Panc1 (cell line): ENCODE data around the gene MBNL2. TPM values are rescaled to one million over a fixed set of nuclear protein-coding genes. Genes with fewer than 3 reads are reported as not detected.

Experiments
- ATAC-seq: fragments of 200-7000 bp; cut with Tn5 transposase; 2 replicates; pipeline ENCODE4 v1.9.1; 2020; ENCODE audit warnings: mild to moderate bottlenecking, moderate library complexity
- BruUV-seq: library from RNA; stranded (reverse); fragments of 400-500 nt; replicated peaks from 2 replicates; lab custom pipeline; 2021; lab: Mats Ljungman, UMichigan
- CTCF ChIA-PET: fragments of 300-600 bp; sonication (Branson Sonifier 250); formaldehyde crosslinking; loops from one replicate; lab custom pipeline; 2022; ENCODE audit warnings: antibody characterized with exemption; lab: Charles Lee
- POLR2A ChIA-PET: fragments of 300-600 bp; sonication (Branson Sonifier 250); formaldehyde crosslinking; loops from one replicate; lab custom pipeline; 2022; ENCODE audit warnings: antibody characterized with exemption; lab: Charles Lee
- DNase-seq: peaks from one replicate; pipeline ENCODE4 v3.0.0-alpha.2; 2010; ENCODE audit warnings: low read depth, low spot score
- H3K27ac ChIP-seq: 2 replicates; pipeline ENCODE4 v1.5.1; 2011; ENCODE audit warnings: mild to moderate bottlenecking, low read length, inconsistent platforms
- H3K27me3 ChIP-seq: fragments of 200-500 bp; sonication (Bioruptor generic); 2 replicates; pipeline ENCODE4 v1.6.0; 2014; ENCODE audit warnings: low read length, inconsistent platforms; ENCODE audit not compliant: control insufficient read depth, insufficient read depth
- H3K36me3 ChIP-seq: fragments of 200-500 bp; sonication (Bioruptor generic); 2 replicates; pipeline ENCODE4 v1.5.1; 2014; ENCODE audit warnings: inconsistent platforms, mild to moderate bottlenecking, low read length, moderate library complexity; ENCODE audit not compliant: control insufficient read depth, insufficient read depth
- H3K4me1 ChIP-seq: 2 replicates; pipeline ENCODE4 v1.5.1; 2011; ENCODE audit warnings: inconsistent platforms, mild to moderate bottlenecking, low read length, moderate library complexity; ENCODE audit not compliant: control insufficient read depth, insufficient read depth
- H3K4me3 ChIP-seq, 2 experiments: 2 replicates each; pipeline ENCODE4 v1.5.1; 2011 to 2012; ENCODE audit warnings: low read depth in 2 of 2, low read length in 2 of 2, mild to moderate bottlenecking in 2 of 2, inconsistent platforms in 1 of 2, moderate library complexity in 1 of 2
- H3K9me3 ChIP-seq: fragments of 200-500 bp; sonication (Bioruptor generic); 2 replicates; pipeline ENCODE4 v1.5.1; 2014; ENCODE audit warnings: low read depth, mild to moderate bottlenecking, inconsistent platforms, low read length, moderate library complexity; ENCODE audit not compliant: control insufficient read depth, insufficient read depth
- CTCF ChIP-seq: fragments of 450-650 bp; IDR thresholded peaks from 2 replicates; pipeline ENCODE4 v1.5.1; 2017; ENCODE audit warnings: mild to moderate bottlenecking
- POLR2AphosphoS5 ChIP-seq: IDR thresholded peaks from 2 replicates; pipeline ENCODE4 v1.6.1; 2012; ENCODE audit warnings: mild to moderate bottlenecking, low read depth, low read length, moderate library complexity
- REST ChIP-seq, 2 experiments: IDR thresholded peaks; 2 replicates each; pipeline ENCODE4 v1.6.1; 2011 to 2012; ENCODE audit warnings: low read depth in 2 of 2, control low read depth in 1 of 2, low read length in 1 of 2, mild to moderate bottlenecking in 1 of 2, moderate library complexity in 1 of 2; ENCODE audit not compliant: insufficient read depth in 1 of 2
- SIN3A ChIP-seq: IDR thresholded peaks from 2 replicates; pipeline ENCODE4 v1.6.1; 2012; ENCODE audit warnings: low read depth, mild to moderate bottlenecking, low read length, moderate library complexity, borderline replicate concordance; ENCODE audit not compliant: insufficient read depth
- TCF7L2 ChIP-seq: IDR thresholded peaks from 2 replicates; pipeline ENCODE4 v1.6.1; 2011; ENCODE audit warnings: mild to moderate bottlenecking, low read depth, low read length, inconsistent platforms
- in situ Hi-C: cut with HindIII; loops from 2 replicates; pipeline ENCODE4 v1.10.0; 2016; ENCODE audit warnings: low sequenced_read_pairs, low pct_unique_long_range_greater_than_20kb
- intact Hi-C: fragments of 100-400 bp; cut with micrococcal nuclease; formaldehyde crosslinking; loops from one replicate; pipeline ENCODE4 v1.10.0; 2022; ENCODE audit not compliant: unreplicated experiment
- total RNA-seq: library from RNA; stranded (reverse); gene quantifications from one replicate; pipeline ENCODE4 v1.2.1, GENCODE V29; 2021; ENCODE audit not compliant: unreplicated experiment

The MBNL2 gene
- total RNA-seq, 1 experiment from 2014 or later = 103 TPM

DNA sequence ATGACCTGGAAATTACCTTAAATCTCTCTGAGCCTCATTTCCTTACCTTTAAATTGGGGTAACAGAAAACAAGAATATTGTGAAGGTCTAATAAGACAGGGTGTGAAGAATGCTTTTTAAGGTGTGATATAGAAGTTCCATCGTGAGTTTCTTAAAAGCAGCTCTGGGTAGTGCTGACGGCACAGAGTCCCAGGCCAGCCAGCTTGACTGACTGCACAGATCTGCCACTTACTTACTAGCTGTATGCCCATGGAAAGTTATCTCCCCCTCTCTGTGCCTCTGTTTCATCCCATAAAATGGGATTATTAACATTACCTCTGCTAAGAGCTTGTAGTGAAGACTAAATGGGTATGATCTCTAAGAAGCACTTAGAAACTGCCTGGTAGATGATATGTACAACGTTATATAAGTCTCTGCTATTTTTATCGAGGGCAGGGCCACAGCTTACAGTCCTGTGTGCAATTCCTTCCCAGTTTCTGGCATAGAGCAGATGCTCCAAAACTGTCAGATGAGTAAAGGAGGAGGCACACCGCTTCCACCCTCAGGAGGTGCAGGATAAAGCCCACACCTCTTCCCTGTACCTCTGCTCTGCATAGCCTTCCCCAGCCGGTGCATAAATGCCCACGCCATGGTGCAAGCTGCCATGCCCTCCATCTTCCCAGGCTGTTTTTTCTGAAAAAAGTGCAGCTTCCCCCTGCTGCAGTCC lies 99.6 kb downstream of the MBNL2 start:
- no peak for TF ChIP-seq TCF7L2
- 0 out of 2 replicates have a peak, but pooled peaks have one; percentile 4 for TF ChIP-seq POLR2AphosphoS5
- no TSS peak for BruUV-seq
- peak; percentile 38 for ATAC-seq

GRCh38 chr13:97322740-97323342 lies 100.7 kb downstream of the MBNL2 start:
- DNase-seq (no peak), ATAC-seq (no peak)
- intact Hi-C loops = no loop called here
- Histone ChIP-seq H3K27me3 (no peaks in the 10 kb centered on the region), H3K27ac (peak overlapping the region; percentile 100), H3K9me3 (no peaks in the 10 kb centered on the region), H3K4me3 (no peak overlapping the region), H3K4me1 (peaks cover 89% of the 10 kb centered on the region), H3K36me3 (no peaks in the 10 kb centered on the region; the same call in 1 of the 2 replicates)
- BruUV-seq = no TSS peak
- TF ChIP-seq TCF7L2 (no peak), SIN3A (no peak), REST (IDR thresholded peaks at IDR 0.05; ENCODE audit: insufficient read depth in 1 of 2, low read depth in 2 of 2, low read length in 1 of 2) (no peak), POLR2AphosphoS5 (no peak), CTCF (no peak)
- ChIA-PET CTCF (no interaction called here), POLR2A (interaction anchor here (0.6 kb wide), 1 partner anchor 83 kb away, joined by 3 read pairs; no protein-coding TSS in a partner anchor)
- in situ Hi-C loops = no loop called here

More for the DNA sequence above, 99.6 kb downstream of the MBNL2 start:
- in situ Hi-C loops (no loop called here), intact Hi-C loops (no loop called here)
- Histone ChIP-seq H3K4me1 (peaks cover 86% of the 10 kb centered on the region), H3K36me3 (no peaks in the 10 kb centered on the region), H3K27me3 (no peaks in the 10 kb centered on the region), H3K9me3 (no peaks in the 10 kb centered on the region), H3K4me3 (no peak overlapping the region), H3K27ac (peak overlapping the region; percentile 100)
- CTCF ChIA-PET = no interaction called here
- no peak for DNase-seq
- POLR2A ChIA-PET = no interaction called here

DNA sequence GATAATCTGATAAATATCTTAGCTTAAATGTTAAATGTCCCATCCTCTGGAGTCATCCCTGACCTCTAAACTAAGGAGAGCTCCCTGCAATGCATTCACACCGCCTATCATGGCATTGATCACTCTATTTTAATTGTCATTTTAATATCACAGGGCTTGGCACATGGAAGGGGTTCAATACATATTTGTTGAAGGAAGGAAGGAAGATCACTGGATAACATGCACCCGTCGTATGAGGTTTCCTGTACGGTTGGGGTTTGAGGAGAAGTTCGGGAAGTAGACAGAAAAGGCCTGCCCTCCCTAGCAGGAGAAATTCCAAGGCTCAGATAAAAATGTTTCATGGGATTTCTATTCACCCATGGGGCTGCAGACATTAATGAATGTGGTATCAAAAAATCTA lies 102.0 kb downstream of the MBNL2 start:
- H3K9me3 ChIP-seq = no peaks in the 10 kb centered on the region
- BruUV-seq = no TSS peak
- H3K4me3 ChIP-seq = no peak overlapping the region
- no peak for DNase-seq
- intact Hi-C loops = no loop called here
- in situ Hi-C loops = no loop called here
- ChIA-PET POLR2A (no interaction called here), CTCF (no interaction called here)
- no peak for TF ChIP-seq POLR2AphosphoS5
- no peak for TF ChIP-seq SIN3A
- TF ChIP-seq REST (IDR thresholded peaks at IDR 0.05; ENCODE audit: insufficient read depth in 1 of 2, low read depth in 2 of 2, low read length in 1 of 2) = no peak
- TF ChIP-seq CTCF = no peak
- no peaks in the 10 kb centered on the region; the same call in 1 of the 2 replicates for H3K36me3 ChIP-seq
- peak overlapping the region; percentile 100 for H3K27ac ChIP-seq
- H3K27me3 ChIP-seq = no peaks in the 10 kb centered on the region
- H3K4me1 ChIP-seq = peaks cover 89% of the 10 kb centered on the region
- no peak for ATAC-seq
